SK-N-MC (cell line): Measurements from ENCODE around the gene BANP.

Source experiments
- EZH2 ChIP-seq: fragments of 200-600 bp; sonication (generic); IDR thresholded peaks from one replicate; pipeline ENCODE4 v1.6.1; 2017; ENCODE audit warnings: antibody characterized with exemption
- POLR2AphosphoS5 ChIP-seq: IDR thresholded peaks from 2 replicates; pipeline ENCODE4 v1.6.1; 2012; ENCODE audit warnings: mild to moderate bottlenecking, low read depth, low read length, borderline replicate concordance

- TF ChIP-seq EZH2 (no peak), POLR2AphosphoS5 (no peak)
These were observed 105.0 kb downstream of the BANP start for GRCh38 chr16:88056212-88056611.
